NCI-H510A (cell line): Measurements from ENCODE around the gene GNAO1.

ENCODE experiments used
- DNase-seq: peaks from one replicate; lab custom pipeline; 2025; lab: John Stamatoyannopoulos, UW

The GNAO1 gene

DNA sequence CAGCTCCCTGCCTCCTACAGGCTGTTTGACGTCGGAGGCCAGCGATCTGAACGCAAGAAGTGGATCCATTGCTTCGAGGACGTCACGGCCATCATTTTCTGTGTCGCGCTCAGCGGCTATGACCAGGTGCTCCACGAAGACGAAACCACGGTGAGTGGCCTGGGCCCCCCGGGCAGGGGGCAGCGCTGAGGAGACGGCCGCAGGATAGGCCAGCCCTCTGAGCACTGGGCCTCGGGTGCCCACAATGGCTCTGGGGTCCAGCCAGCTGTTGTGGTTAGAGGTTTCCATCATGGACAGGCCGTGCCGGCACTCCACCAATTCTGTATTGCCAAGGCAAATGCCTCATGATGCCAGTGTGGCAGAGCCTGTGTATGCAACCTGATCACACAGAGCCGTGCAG, 145.4 kb downstream of the GNAO1 start:
- DNase-seq = no peak

DNA sequence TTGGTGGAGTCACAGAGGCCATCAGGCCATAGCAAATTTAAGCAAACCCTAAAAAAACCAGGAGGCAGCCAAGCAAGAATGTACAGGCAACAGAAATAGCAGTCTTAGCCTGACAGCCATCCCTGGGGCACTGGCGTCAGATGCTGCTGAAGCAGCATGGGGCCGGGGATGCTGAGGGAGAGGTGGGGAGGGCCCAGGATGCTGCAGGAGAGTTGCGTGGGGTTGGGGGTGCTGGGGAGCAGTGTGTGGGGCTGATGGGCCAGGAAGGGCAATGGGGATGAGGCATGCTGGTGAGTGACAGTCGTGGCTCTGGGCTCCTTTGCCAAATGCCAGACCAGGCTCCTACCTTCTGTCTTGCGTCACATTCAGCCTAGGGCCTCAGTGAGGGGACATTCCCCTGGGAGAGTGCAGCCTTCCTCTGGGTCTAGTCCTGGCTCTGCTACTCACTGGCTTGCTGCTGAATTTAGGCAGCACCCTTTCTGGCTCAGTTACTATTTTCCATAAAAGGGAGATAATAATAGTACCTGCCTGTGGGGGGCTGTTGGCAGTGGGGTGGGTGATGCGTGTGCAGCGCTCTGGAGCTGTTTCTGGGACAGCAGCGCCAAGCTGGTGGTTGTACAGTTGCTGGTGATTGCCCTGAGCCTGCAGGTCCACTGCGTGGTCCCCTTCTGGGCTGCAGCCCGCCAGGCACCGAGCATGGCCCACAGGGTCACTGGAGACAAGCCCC, 146.0 kb downstream of the GNAO1 start:
- no peak for DNase-seq

DNA sequence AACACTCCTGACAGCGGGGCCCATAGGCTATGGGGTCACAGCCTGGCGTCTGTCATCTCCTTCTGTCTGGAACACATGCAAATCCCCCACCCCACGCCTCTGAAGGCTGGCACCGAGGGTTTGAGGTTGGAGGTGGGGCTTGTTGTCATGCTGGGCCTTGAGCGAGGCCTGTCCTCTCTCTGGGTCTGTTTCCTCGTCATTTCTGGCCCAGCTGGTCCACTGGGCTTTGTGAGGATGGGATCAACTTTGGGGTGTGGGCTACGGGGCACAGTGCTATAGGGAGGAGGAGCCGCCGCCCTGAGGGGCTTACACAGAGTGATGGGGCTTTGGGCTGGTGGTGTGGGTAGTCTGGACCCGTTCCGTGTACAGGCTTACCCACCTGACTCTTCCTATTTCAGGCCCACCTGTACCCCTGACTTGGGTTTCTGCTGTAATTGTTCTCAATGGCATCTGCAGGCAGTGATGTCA, 146.6 kb downstream of the GNAO1 start:
- DNase-seq = no peak

DNA sequence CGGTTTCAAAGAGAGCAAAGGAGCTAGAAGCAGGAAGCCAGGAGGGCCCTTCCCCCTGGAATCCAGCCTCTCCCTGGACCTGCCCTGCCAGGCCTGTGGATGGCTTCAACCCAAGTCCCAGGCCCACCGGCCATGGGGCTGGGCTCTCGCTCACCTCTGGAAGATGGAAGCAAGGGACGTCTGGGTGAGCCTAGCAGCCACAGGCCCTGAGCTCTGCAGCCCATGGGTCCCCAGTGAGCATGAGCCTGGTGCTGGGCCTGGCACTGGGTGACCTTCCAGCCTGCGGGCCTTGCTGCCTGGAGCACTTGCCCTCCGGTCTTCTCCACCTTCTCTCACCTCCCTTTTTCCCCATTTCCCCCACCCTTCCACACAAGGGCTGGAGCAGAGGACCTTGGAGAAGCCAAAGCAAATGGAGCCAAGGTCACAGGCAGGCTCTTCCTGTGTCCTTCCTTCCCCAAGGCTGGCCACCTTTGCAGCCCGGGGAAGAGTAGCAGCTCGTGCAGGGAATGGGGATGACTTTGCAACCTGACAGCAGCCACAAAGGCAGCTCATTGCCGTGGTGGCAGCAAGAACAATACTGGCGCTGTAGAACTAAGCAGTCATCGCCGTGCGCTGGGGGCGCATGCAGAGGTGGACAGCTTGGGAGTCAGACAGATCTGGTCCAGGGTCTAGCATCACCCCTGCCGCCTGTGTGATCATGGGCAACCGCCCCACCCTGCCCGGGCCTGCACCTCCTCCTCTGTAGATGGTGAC, 147.5 kb downstream of the GNAO1 start:
- DNase-seq = no peak

DNA sequence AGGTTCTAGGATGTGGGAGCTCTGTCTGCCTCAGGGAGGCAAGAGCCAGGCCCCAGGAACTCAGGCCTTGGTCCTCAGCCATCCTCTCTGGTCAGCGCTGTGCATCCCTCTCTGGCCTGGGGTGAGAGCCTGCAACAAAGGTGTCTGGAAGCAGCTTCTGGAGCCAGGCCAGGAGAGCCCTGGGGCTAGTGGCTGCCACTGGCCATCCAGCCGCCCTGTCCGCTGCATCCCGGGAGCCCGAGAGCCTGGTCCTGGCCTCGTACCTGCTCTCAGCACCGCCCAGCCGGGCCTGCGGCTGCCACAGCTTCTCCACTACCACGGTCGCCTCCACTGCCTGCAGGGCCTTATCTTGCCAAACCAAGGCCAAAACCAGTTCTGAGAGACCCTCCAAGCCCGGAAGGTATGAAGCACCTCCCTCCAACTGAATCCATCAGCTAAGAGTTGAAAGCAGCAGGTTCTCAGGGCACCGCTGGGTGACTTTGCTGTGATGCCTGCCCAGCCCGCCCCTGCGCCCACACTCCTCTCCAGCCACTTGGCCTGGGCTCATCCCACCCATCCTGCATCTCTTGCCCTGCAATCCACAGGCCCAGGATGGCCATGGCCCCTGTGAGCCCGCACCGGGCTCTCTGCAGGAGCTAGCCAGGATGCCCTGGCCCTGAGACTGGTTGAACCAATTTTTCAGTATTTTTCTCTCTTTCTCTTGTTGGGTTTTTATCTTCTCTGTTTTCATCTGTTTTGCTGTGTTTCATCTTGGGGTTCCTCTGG, 148.3 kb downstream of the GNAO1 start:
- DNase-seq = no peak

DNA sequence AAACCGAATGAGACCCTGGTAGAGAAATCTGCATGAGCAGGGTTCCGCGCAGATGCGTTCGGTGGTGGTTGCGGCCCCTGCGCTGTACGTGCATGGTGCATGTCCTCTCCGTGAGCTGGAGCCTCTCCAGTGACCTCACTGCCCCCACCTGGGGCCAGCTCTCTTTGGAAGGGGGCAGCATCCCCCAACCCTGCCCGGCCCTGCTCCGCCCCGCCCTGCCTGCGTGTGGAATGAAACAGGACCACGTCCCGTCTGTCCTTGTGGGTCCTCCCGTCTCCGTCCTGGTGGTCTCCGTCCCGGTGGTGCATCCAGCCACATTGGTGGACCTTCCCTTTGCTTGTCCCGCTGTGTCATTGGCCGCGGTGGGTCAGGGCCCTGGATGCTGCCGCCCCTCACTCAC, 149.1 kb downstream of the GNAO1 start:
- no peak for DNase-seq

DNA sequence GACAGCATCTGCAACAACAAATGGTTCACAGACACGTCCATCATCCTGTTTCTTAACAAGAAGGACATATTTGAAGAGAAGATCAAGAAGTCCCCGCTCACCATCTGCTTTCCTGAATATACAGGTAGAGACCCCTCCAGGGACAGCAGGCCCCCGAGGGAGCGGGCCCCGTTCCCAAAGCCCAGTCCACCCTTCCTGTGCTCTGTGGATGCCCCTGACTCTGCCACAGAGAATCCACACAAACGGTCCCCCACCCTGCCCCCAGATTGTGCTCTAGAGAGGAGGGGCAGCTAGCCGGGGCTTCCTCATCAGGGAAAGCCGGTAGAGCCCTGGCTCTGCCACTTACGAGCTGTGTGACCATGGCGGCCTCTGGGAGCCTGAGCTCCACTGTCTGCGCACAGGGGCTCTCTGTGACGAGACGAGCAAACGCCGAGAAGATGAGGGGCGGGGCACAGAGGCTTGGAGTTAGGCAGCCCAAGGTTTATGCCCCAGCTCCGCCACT, 149.6 kb downstream of the GNAO1 start:
- no peak for DNase-seq

DNA sequence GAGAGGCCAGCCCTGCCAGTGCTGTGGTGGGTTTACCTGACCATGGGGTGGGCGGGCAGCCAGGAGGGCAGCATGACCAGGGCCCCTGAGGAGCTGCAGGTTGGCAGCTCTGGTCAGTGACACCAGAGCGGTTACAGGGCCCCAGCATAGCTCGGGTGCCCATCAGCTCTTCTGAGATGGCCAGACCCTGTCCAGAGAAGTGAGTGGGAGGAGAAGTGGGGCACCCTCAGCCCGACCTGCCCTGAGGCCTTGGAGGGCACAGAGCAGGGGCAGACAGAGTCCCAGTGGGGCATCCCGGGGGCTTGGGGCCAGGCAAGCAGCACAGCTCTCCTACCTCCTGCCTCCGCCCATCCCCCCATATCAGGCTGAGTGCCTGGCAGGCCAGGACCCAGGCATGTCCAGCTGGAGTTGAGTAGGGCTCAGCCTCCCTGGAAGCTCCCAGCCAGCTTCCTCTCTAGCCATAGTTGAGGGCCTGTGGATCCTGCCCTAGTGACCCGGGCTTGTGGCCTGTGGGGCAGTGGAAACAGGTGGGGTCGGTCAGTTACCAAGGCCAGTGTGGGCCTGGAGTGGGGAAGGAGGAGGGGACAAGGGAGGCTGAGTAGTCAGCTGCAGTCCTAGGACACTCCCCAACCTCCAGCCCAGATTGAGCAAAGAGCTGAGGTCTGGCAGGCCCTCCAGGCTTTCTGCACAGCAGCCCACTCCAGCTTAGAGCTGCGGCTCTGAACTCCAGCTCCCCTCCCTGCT, 150.5 kb downstream of the GNAO1 start:
- no peak for DNase-seq

DNA sequence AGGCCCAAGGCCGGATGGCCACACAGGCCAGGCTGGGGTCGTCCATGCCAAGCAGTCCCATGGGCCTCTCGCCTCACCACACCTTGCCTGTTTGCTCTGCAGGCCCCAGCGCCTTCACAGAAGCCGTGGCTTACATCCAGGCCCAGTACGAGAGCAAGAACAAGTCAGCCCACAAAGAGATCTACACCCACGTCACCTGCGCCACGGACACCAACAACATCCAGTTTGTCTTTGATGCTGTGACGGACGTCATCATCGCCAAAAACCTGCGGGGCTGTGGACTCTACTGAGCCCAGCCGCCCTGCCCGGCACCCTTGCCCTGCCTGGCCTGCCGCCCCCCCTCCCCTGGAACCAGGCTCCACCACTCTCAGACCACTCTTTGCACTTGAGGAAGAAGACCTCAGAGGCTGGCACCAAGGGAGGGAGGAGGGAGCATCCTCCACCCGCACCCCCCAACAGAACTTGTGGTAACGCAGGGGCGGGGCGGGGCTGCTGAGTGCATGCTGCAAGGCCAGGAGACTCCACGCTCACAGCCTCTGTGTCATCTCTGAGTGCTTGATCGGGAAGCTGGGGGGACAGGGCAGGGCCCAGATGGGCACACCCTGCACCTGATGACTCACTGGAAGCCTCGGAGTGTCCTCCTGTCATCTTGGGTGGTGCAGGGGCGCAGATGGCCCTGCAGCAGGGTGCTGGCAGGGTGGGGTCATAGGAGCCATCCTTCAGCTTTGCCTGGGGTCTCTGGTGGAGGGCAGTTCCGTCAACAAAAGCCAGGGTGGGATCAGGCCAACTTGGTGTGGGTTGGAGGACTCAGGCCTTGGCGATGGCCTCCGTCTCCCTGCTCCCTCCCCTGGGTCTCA, 152.6 kb downstream of the GNAO1 start:
- no peak for DNase-seq

DNA sequence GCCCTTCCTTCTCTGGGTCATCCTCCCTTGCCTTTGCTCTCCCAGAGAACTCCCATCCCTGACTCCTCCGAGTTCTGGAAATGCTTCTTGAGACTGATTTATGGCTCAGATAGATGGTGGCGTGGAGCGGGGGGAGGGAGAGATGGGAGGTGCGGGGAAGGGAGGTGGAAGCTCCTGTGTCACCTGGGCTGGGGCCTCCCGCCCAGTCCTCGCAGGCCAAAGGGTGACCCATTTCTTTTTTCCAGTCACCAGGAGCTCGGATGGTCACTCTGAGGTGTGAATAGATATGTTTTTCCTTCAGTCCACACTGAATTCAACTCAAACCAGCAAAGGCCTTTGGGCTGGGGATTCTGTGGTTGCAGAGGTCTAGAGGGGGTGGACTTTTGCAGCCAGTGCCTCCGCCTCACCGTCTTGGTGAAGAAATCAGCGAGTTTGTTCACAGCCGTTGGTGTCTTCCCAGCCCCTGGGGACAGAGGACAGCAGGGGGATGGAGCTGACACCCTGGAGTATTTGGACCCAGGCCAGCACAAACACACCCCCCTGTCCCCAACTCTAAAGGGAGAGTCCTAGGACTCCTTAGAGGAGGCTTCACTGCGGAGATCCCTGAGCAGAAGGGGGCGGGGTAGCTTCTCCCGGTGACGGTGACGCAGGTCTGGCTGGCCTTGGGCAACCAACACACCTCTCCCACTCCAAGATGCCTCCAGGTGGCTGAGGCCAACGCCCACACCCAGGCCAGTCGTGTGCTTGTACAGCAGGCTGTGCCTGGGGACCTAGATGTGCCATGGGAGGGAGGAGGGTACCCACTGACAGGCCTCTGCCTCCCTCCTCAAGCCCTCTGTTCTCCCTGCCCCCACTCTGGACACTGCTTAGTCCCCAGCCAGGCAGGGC, 153.5 kb downstream of the GNAO1 start:
- no peak for DNase-seq

DNA sequence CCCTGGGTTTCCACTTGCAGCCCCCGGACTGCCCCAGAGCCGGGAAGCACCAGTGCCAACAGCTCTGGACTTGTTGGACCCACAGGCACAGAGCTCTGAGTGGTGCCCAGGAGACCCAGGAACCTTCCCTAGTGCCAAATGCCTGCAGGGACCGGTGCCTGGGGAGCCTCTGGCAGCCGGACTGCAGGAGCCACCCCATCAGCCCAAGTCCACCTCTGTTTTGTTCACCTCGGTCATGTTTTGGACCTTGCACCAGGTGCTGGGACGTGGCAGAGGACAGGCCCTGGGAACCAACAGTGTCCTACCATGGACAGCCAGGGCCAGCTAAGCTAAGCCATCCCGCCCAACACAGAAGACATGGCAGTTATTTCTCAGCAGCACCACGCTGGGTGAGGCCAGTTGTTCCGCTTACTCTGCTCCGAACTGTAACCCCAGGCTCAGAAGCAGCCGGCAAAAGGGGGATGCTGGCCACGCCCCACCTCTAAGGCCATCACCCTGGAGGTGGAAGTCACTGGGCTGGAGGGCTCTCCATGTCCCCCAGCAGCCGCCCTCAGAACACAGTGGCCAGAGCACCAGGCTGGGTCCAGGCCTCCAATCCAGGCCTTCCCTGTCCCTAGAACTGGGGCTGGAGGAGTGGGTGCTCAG, 154.2 kb downstream of the GNAO1 start:
- DNase-seq = no peak

DNA sequence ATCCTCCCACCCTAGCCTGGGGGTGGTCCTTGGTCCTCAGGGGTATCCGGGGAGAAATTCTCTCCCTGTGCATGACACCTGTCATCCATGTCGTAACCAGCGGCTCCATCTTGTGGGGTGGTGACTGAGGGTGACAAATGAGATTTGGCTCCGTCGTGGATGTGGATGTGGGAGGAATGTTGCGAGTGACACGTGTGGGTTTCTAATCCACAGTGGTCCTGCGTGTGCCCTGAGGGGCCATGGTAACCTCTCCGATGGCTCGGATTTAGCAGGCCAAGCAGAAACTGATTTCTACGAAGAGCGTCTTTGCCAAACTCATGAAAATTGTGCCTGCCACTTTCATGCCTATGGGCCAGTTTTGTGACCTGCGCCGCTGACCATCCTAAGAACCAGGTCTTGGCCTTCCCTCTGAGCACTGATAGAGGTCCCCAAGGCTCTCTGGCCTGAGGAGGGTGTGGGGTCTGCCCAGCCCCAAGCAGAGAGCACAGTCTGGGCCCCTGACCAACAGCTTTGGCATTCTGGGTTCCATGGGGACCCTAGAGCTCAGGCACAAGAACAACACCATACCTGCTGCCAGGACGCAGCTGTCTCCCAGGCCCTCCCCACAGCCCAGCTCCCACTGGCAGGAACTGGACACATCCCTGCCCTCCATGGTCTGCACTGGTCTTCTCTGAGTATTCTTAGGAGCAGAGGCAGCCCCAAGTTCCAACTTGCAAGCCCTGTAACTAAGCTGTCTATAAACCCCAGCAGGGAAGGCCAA, 155.0 kb downstream of the GNAO1 start:
- no peak for DNase-seq

DNA sequence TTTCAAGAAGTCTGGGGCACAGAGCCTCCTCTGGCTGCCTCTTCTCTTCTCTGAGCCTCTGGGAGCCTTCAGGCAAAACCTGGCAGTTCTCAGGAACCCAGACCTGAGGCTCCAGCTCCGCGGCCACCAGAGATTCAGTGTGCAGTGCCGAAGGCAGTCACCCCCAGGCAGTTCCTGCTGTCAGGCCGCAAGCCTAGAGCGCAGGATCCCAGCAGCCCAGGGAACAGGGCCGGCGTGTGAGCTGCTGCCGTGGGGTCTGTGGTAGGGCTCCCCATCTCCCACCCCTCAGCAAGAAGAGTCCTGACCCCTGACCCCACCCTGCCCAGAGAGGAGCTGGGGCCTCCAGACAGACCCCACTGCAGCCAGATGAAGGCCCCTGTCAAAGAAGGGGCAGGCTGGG, 155.9 kb downstream of the GNAO1 start:
- no peak for DNase-seq

DNA sequence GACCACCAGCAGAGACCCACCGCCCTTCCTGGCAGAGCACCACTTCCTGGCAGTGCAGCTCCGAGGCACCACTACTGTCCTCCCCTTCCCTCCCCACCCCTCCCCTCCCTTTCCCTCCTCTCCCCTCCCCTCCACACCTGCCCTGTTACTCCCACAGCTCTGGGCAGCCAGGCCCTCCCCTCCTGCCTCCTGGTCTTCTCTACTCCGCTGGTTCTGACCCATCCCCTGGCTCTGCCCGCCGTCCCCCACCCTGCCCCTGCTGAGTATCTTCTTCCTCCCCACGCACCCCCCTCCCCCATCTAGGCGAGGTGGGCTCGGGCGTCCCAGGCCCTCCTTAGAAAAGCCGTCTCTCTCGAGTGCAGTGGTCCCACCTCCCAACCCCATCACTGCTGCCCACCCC, 156.4 kb downstream of the GNAO1 start:
- no peak for DNase-seq

DNA sequence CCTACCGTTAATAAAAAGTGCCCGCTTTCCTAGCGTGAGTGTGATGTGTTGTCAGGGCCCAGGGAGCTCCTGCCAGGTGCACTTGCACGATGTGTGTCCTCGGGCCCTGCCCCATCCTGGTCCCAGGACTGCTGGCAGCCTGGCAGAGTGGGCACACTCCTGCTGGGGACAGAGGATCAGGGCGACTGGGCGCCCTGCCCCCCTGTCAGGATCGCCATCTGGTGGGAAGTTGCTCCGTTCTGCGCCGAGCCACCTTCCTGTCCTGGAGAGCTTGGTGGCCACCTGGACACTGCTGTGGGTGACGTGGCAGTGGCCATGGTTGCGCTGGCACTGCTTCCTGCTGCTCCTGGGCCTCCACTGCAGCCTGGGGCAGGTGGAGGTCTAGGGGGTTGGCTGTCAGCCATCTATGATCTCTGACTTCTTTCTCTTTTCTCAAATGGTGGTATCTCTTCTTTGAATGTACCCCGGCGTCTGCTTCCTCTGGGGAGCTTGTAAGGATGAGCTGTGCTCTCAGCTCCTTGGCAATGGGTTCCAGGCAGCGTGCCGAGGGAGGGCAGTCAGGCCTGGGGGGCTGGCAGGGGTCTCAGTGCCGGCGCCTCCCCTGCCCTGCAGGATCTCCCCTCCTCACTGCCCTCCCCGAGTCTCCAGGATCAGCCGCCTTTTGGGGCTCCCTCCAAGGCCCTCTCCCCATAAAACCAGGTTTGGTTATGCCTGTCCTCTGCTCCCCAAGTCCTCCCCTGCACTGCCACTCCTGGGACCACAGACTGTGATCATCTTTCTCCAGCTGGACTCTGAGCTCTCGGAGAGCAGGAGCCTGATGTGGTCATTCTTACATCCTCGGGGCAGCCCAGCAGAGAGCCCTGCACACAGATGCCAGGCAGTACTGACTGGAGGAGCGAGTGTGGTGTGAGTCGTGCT, 157.1 kb downstream of the GNAO1 start:
- DNase-seq = no peak

DNA sequence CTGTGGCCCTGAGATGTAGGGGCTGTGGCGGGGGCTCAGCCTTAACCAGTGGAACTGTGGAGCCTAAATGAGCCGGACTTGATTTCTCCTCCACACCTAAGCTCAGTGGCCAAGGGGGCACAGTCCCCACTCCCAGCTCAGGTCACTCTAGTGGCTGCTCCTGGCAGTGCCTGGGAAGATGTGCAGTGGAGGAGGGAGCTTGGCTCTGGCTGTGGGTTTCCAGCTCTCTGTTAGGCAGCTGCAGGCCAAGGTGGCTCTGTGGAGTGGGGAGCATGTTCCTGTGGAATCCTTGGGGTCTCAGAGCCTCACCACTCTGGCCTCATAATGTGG, 157.8 kb downstream of the GNAO1 start:
- DNase-seq = no peak

DNA sequence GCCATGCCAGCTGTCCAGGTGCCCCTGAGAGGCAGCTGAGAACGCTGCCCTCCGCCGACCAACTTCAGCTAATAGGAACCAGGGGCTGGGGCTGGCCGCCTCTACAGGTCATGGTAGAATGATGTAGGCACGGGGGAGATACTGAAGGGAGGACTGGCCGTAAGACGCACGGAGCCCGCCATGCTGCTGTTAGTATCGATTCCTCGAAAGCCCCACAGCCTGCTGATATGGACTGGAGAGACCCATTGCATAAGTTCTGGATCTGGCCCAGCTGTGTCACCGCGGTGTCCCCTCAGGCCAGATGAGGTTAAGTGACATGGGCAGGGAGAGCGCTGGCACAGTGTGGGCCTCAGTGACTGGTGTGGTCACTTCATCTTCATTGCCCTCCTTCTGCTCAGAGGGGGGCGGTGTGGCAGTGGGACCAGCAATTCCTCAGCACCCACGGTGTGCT, 158.4 kb downstream of the GNAO1 start:
- no peak for DNase-seq
